SH-SY5Y (cell line): ENCODE results near the gene OR13C2.

Source experiments
- GATA2 ChIP-seq: IDR thresholded peaks from 2 replicates; pipeline ENCODE4 v1.6.1; 2011; ENCODE audit warnings: mild to moderate bottlenecking, low read depth, low read length
- GATA3 ChIP-seq: IDR thresholded peaks from 2 replicates; pipeline ENCODE4 v1.6.1; 2011; ENCODE audit warnings: low read depth, mild to moderate bottlenecking, low read length, moderate library complexity

OR13C2 gene

DNA sequence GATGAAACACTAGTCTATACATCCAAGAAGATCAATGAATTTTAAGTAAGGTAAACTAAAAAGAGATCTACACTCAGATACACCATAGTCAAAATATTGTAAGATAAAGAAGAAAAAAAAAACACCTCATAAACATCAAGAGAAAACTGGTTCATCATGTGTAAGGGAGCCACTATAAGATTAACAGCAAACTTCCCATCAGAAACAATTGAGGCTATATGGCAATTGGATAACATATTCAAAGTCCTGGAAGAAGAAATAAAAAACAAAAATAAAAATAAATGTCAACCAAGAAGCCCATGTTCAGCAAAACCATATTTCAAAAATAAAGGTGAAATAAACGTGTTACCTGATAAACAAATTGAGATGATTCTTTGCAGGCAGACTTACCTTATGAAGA, 32.8 kb downstream of the OR13C2 start:
- TF ChIP-seq GATA3 (no peak), GATA2 (no peak)

DNA sequence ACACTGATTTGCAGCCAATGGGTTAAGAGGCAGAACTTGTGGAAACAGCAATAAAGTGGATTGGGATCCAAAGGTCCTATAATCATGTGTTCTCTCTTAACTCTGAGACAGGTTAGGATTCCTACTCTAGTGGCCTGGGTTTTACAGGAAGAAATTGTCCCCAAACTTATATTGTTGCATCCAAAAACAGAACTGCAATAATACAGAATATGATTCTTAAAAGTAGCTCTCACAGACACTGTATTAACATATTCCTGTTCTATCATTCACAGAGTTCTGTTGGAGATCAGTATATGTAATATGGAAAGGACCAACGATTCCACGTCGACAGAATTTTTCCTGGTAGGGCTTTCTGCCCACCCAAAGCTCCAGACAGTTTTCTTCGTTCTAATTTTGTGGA, 36.6 kb downstream of the OR13C2 start, which contains the start of gene OR13C8:
TSS of gene OR13C8 (plus strand) at position 301 of the 400 bp plus-strand sequence. CDS start at position 301, 0 bp downstream.
- TF ChIP-seq GATA2 (no peak), GATA3 (no peak)

DNA sequence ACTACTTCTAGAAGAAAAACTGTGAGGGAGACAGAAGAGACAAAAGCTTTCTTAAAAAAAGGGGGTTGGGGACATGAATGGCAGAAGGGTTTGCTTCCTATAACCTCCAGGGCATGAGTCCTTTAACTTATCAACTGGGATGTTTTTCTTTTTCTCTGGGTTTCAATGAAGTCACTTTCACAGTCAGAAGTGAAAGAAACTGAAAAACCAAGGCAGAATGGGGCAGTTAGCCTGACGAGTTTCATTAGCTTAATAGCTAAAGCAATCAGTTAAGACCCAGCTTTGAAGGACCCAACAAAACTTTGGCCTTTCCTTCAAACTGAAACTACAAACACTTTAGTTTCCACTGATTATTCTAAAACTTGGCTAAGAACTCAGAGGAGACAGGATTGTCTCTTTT, 41.1 kb downstream of the OR13C2 start:
- TF ChIP-seq GATA2, result no peak
- no peak for TF ChIP-seq GATA3

DNA sequence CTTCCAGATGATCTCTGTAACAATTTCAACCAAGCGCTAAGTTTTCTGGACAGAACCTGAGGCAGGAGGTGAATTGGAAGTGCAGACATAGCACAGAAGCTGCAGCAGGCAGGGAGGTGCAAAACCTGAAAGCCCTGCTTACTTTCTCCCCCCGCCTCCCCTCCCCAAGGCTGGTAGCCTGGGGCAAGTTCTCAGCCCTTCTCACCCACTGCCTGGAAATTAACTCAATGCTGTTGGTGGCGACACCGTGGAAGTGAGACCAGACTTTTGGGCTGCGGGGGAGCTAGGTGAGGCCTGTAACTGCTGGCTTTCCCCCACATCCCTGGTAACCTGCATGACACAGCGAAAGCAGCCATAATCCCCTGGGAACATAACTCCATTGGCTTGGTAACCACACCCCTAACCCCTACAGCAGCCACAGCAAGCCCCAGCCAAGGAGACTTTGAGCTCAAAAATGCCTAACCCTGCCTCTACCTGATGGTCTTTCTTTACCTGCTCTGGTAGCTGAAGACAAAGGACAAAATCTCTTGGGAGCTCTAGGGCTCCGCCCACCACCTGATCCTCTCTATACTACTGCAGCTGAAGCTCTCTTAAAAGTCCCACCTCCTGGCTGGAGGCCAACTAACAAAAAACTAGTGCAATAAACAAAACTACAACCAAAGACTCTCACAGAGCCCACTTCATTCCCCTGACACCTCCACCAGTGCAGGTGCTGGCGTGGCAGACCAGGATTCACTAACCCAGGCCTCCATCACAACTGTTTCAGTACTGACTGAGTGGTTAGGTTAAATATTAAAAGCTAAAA, 48.4 kb downstream of the OR13C2 start:
- no peak for TF ChIP-seq GATA2

DNA sequence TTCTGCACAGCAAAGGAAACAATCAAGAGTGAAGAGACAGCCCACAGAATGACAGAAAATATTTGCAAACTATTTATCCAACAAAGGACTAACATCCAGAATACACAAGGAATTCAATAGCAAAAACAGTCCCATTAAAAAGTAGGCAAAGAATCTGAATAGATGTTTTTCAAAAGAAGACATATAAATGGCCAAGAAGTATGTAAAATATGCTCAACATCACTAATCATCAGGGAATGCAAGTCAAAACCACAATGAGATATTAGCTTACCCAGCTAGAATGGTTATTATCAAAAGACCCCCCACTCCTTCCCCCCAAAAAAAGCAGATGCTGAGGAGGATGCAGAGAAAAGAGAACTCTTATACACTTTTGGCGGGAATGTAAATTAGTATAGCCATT, 49.9 kb downstream of the OR13C2 start:
- TF ChIP-seq GATA3, result no peak
- no peak for TF ChIP-seq GATA2
